ENCODE data around the gene MESP2. TPM values are rescaled to one million over a fixed set of nuclear protein-coding genes. Genes with fewer than 3 reads are reported as not detected.
"Not testable (repeated sequence)": the region's sequence is repeated elsewhere in the genome, so short reads cannot be mapped to it uniquely, and the experiment has no call there.

The MESP2 gene
- polyA plus RNA-seq, 1 donor from 2014 or later: not detected

DNA sequence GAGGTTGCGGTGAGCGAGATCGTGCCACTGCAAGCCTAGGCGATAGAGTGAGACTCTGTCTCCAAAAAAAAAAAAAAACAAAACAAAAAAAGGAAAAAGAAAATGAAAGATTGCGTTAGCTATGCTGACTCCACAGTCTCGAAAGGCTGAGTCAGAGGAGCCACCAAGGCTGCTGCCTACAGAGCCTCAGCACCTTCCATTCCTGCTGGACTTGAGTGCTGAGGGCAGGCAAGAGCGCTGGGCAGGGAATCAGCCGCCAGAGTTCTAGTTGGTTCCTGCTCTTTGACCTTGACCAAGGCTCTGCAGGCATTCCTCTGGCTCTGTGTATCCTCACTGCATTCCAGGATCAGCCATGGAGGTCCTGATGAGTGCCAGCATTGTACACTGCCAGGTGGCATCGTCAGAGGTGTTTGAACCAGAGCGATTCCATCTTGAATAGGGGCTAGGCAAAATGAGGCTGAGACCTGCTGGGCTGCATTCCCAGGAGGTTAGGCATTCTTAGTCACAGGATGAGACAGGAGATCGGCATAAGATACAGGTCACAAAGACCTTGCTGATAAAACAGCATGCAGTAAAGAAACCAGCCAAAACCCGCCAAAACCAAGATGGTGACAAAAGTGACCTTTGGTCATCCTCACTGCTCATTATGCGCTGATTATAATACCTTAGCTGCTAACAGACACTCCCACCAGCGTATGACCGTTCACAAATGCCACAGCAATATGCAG, 5.9 kb downstream of the MESP2 start:
- H3K4me3 Mint-ChIP-seq: peak overlapping the region in 2 of 4 donors; percentile 47 to 73
- peaks cover 4% of the 10 kb centered on the region for H3K36me3 Mint-ChIP-seq
- H3K9me3 Mint-ChIP-seq: peaks cover 0 to 1% (median 0%) of the 10 kb centered on the region in 3 donors

DNA sequence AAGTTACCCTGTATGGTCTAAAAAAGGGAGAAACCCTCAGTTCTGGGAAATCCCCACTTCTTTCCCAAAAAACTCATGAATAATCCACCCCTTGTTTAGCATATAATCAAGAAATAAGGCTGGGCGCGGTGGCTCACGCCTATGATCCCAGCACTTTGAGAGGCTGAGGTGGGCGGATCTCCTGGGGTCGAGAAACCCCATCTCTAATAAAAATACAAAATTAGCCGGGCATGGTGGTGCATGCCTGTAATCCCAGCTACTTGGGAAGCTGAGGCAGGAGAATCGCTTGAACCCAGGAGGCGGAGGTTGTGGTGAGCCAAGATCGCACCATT, 6.5 kb downstream of the MESP2 start:
- not testable (repeated sequence) for H3K9me3 Mint-ChIP-seq, H3K36me3 Mint-ChIP-seq, H3K4me3 Mint-ChIP-seq, H3K27me3 Mint-ChIP-seq, H3K27ac Mint-ChIP-seq
- peaks cover 10 to 18% (median 13%) of the 10 kb centered on the region in 3 donors for H3K4me1 Mint-ChIP-seq

More for the DNA sequence above, 5.9 kb downstream of the MESP2 start:
- H3K4me1 Mint-ChIP-seq: peaks cover 10 to 18% (median 13%) of the 10 kb centered on the region in 3 donors
- peaks cover 5% of the 10 kb centered on the region for H3K27me3 Mint-ChIP-seq
- H3K27ac Mint-ChIP-seq: no peak overlapping the region

DNA sequence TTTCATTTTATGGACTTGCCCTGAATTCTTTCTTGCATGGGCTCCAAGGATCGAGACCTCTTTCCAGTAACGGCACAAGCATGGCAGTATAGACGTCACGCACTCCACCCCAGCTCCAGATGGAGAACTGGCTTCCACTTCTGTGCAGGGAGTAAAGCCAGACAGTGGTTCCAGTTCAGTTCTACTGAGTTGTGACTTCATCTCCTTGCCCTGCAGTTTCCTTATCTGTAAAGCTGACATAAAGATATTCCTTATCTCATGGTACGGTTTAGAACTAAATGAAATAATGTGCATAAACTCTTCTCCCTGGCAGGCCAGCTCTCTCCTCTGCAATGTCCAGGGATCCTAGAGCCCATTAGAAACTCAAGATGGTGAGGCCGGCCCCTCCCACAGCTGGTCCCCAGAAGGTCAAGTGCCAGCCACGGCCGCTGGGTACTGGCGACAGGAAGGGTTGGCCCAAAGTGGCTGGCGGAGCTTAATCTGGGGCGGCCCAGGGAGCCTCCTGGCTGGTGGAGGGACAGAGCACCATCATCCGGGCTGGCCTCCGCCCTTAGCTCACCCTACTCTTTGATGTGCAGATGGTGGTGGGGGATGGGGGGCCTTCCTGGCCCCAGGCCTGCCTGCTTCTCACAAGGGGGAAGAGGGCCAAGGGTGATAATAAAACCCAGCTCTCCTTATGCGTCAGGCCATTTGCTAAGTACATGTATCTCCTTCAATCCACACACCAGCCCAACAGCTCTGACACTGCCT, 7.2 kb downstream of the MESP2 start:
- peaks cover 4 to 10% (median 5%) of the 10 kb centered on the region in 3 donors for H3K9me3 Mint-ChIP-seq
- peak overlapping the region in 1 of 3 donors; percentile 47 for H3K27ac Mint-ChIP-seq

DNA sequence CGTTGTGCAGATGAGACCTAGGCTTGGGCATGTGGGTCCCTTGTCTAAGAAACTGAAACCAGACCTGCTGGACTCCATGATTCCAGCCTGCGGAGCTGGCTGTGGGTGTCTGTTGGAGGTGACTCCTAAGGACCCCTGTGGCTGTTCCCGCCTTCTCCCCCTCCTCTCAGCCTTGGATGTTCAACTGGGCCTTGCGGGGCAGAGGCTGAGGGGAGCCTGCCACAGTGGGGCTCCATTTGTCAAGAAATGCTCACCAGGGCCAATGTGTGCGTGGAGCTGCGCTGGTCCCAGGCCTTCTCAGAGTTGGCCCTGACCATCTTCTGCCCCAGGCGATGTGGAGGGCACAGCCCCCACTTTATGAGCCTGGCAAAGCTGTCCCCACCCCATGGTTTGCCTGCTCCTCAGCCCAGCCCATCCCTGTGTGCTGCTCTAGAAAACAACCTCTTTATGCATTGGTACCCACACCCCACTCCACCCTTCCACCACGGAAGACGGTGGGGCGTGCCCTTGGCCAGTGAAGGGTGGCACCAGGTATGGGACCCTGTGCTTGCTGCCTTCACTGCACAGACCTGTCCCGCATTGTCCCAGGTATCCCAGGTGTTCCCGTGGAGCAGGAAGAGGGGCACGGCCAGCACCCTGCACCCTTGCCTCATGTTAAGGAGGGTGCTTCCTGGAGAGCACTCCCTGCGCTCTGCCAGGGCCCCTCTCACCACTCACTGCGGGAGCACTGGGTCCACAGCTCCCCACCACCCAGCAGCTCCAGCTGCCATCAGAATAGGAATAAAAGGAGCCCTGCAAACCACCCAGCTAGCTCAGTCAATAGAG, 7.9 kb downstream of the MESP2 start:
- peaks cover 10 to 18% (median 13%) of the 10 kb centered on the region in 3 donors for H3K4me1 Mint-ChIP-seq
- peaks cover 5% of the 10 kb centered on the region for H3K27me3 Mint-ChIP-seq
- H3K36me3 Mint-ChIP-seq: peaks cover 4% of the 10 kb centered on the region
- peaks cover 4 to 11% (median 5%) of the 10 kb centered on the region in 3 donors for H3K9me3 Mint-ChIP-seq
- peak overlapping the region in 1 of 3 donors; percentile 31 for H3K27ac Mint-ChIP-seq
- peak overlapping the region in 2 of 4 donors; percentile 22 to 74 for H3K4me3 Mint-ChIP-seq

More for the DNA sequence above, 7.2 kb downstream of the MESP2 start:
- H3K4me1 Mint-ChIP-seq: peaks cover 10 to 18% (median 13%) of the 10 kb centered on the region in 3 donors
- peak overlapping the region in 1 of 4 donors; percentile 47 for H3K4me3 Mint-ChIP-seq
- H3K27me3 Mint-ChIP-seq: peaks cover 5% of the 10 kb centered on the region
- peaks cover 4% of the 10 kb centered on the region for H3K36me3 Mint-ChIP-seq

DNA sequence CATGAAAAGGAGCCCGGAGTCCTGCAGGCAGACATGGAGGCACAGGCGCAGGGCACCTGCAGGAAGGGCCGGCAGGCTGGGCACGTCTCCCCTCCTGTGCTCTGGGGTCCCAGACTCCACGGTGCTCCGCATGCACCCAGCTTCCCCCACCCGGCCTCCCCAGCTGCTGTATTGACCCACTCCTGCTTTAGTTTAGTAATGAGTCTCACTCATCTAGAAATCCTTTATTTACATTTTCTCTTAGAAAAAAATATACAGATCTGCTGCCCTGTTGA, 8.5 kb downstream of the MESP2 start:
- peak overlapping the region in 1 of 4 donors; percentile 74 for H3K4me3 Mint-ChIP-seq
- H3K9me3 Mint-ChIP-seq: peaks cover 4 to 11% (median 5%) of the 10 kb centered on the region in 3 donors
- H3K27me3 Mint-ChIP-seq: peaks cover 5% of the 10 kb centered on the region
- peaks cover 10 to 18% (median 13%) of the 10 kb centered on the region in 3 donors for H3K4me1 Mint-ChIP-seq
- peak overlapping the region in 1 of 3 donors; percentile 31 for H3K27ac Mint-ChIP-seq
- peaks cover 4% of the 10 kb centered on the region for H3K36me3 Mint-ChIP-seq

DNA sequence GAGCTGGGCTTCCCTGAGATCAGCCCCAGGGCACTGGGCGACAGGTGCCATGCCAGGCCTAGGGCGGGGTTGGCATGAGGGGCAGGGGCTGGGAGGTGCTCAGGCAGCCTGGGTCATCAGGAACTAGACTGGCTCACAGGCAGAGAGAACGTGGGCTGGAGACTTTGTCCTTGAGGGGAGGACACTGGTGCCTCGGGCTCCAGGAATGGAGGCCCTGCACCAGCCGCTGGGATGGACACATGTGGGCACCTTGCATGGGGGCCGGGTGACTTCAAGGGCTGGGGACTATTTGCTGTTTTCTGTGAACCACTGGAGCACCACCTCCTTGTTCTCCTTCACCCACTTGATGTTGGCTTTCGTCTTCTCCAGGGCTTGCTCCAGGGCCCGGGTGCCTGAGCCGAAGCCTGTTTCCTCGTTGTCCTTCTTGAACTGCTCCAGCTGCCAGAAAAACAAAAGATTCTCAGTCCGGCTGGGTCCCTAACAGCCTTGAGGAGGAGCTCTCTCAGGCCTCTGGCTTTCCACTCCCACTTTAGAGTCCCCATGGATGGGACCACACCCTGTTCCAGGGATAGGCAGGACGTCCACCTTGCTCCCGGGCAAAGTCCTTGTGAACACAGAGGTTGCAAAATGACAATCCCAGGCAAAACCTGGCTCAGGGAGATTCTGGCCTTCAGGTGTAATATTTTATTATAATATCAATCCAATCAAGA, 9.1 kb downstream of the MESP2 start:
- H3K36me3 Mint-ChIP-seq: peaks cover 4% of the 10 kb centered on the region
- H3K27ac Mint-ChIP-seq: no peak overlapping the region
- H3K4me1 Mint-ChIP-seq: peaks cover 10 to 18% (median 13%) of the 10 kb centered on the region in 3 donors
- peaks cover 6% of the 10 kb centered on the region for H3K27me3 Mint-ChIP-seq
- H3K4me3 Mint-ChIP-seq: no peak overlapping the region
- peaks cover 4 to 11% (median 5%) of the 10 kb centered on the region in 3 donors for H3K9me3 Mint-ChIP-seq

DNA sequence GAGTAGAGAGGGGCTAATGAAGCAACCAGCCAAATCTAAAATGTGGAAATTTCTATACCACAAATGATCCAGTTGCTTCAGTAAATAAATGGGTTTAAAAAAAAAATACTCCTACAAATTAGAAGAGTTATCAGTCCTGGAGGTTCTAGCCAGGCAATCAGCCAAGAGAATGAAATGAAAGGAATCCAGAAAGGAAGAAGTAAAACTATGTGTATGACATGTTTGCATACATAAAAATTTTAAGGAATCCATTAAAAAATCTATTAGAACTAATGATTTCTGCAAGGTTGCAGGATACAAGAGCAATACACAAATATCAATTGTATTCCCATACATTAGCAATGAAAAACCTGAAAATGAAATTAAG, 9.6 kb downstream of the MESP2 start:
- H3K4me1 Mint-ChIP-seq: peaks cover 6 to 15% (median 10%) of the 10 kb centered on the region in 3 donors
- peaks cover 6% of the 10 kb centered on the region for H3K27me3 Mint-ChIP-seq
- peaks cover 4 to 11% (median 5%) of the 10 kb centered on the region in 3 donors for H3K9me3 Mint-ChIP-seq
- no peak overlapping the region for H3K27ac Mint-ChIP-seq
- peaks cover 4% of the 10 kb centered on the region for H3K36me3 Mint-ChIP-seq
- H3K4me3 Mint-ChIP-seq: no peak overlapping the region

DNA sequence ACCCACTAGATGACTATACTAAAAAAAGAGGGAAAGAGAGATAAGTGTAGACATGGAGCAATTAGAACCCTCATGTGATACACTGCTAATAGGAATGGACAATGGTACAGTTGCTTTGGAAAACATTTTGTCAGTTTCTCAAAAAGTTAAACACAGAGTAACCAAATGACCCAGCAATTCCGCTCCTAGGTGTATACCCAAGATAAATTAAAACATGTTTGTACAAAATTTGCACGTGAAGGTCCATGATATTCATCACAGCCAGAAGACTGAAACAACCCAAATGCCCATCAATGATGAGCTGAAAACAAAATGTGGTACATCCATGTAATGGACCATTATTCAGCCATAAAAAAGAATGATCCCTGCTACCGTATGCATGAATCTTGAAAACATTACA, 11.8 kb downstream of the MESP2 start:
- Mint-ChIP-seq H3K27me3 (peaks cover 2% of the 10 kb centered on the region), H3K9me3 (peaks cover 4 to 11% (median 5%) of the 10 kb centered on the region in 3 donors), H3K27ac (no peak overlapping the region), H3K4me1 (peaks cover 0 to 3% (median 2%) of the 10 kb centered on the region in 3 donors), H3K36me3 (peaks cover 4% of the 10 kb centered on the region), H3K4me3 (no peak overlapping the region)

DNA sequence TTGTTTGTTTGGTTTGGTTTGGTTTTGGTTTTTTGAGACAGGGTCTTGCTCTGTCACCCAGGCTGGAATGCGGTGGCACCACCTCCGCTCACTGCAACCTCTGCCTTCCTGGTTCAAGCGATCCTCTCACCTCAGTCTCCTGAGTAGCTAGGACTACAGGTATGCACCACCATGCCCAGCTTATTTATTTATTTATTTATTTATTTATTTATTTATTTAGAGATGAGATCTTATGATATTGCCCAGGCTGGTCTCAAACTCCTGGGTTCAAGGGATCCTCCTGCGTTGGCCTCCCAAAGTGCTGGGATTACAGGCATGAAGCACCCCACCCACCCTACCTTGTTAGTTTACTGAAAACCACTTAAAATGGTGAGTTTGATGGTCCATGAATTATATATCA, 12.5 kb downstream of the MESP2 start:
- H3K4me1 Mint-ChIP-seq, H3K4me3 Mint-ChIP-seq, H3K36me3 Mint-ChIP-seq, H3K27ac Mint-ChIP-seq, H3K27me3 Mint-ChIP-seq: not testable (repeated sequence)
- peaks cover 4 to 11% (median 5%) of the 10 kb centered on the region in 3 donors for H3K9me3 Mint-ChIP-seq

DNA sequence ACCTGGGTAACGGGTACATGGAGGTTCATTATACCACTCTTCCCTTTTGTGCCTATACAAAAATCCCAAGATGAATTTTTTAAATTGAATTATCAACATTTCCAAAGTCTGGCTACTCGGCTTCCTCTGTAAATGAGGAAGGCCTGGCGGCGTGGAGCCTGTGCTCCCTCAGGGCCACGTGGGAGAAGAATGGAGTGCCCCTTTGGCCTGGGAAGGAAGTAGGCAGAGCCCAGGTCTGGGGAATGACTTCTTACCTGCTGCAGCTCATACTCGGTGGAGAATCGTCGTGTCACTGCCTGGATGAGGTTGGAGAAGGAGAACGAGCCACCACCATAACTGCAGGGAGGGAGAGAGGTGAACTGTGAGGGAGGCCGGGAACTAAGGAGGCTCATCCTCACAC, 14.1 kb downstream of the MESP2 start:
- H3K9me3 Mint-ChIP-seq: peaks cover 5 to 11% (median 6%) of the 10 kb centered on the region in 3 donors
- no peaks in the 10 kb centered on the region for H3K4me1 Mint-ChIP-seq
- H3K27me3 Mint-ChIP-seq: peaks cover 2% of the 10 kb centered on the region
- H3K4me3 Mint-ChIP-seq: no peak overlapping the region
- no peak overlapping the region for H3K27ac Mint-ChIP-seq
- H3K36me3 Mint-ChIP-seq: peaks cover 4% of the 10 kb centered on the region

DNA sequence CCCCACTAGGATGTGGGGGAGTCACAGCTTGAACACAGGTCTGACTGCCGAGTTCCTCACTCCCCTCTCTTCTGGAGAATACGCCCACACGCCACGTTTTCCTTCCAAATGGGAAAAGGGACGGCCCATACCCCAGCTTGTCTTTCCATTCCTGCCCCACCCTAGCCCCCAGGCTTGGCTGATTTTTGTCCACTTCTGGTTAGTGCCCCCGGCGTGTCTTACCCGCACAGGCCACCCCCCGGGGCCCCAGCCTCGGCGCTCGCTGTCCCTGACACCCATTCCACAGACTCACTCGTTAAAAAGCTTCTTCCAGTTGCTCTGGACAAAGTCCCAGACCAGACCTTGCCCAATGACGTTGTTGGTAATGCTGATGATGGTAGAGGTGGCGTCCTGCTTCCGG, 14.5 kb downstream of the MESP2 start:
- Mint-ChIP-seq H3K4me3 (no peak overlapping the region), H3K9me3 (peaks cover 5 to 14% (median 6%) of the 10 kb centered on the region in 3 donors), H3K36me3 (peaks cover 3% of the 10 kb centered on the region), H3K27me3 (peaks cover 2% of the 10 kb centered on the region), H3K4me1 (no peaks in the 10 kb centered on the region), H3K27ac (no peak overlapping the region)

DNA sequence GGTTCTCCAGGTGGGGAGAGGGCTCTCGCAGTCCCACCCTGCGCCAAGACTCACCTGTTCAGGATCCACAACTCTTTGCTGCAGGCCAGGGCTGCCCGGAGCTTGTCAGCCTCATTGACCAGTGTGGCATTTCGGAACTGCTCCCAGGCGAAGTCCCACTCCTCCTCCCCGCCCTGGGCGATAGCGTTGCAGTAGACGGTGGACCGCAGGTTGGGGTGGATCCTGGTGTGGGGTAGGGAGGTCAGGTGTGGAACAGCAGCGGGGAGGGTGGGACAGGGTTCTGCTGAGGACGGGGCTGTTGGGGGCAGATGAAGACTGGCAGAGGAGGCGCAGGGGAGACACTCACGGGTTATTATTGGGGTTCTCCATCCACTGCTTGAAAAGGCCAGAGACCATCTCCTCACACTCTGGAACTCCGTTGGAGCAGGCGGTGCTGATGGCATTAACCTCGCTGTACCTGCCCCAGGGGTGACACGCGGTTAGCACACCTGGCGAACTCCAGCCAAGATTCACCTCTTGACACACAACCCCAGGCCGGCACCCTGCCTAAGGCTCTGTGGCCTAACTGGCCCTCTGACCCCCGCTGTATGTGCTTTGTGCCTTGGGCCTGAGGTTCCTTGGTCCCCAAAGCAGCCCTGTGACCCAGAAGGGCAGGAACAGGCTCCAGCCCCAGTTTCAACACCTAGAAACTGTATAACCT, 16.1 kb downstream of the MESP2 start:
- H3K27me3 Mint-ChIP-seq: peaks cover 2% of the 10 kb centered on the region
- H3K27ac Mint-ChIP-seq: no peak overlapping the region
- no peaks in the 10 kb centered on the region for H3K4me1 Mint-ChIP-seq
- H3K4me3 Mint-ChIP-seq: no peak overlapping the region
- no peaks in the 10 kb centered on the region for H3K36me3 Mint-ChIP-seq
- peaks cover 6 to 22% (median 6%) of the 10 kb centered on the region in 3 donors for H3K9me3 Mint-ChIP-seq

DNA sequence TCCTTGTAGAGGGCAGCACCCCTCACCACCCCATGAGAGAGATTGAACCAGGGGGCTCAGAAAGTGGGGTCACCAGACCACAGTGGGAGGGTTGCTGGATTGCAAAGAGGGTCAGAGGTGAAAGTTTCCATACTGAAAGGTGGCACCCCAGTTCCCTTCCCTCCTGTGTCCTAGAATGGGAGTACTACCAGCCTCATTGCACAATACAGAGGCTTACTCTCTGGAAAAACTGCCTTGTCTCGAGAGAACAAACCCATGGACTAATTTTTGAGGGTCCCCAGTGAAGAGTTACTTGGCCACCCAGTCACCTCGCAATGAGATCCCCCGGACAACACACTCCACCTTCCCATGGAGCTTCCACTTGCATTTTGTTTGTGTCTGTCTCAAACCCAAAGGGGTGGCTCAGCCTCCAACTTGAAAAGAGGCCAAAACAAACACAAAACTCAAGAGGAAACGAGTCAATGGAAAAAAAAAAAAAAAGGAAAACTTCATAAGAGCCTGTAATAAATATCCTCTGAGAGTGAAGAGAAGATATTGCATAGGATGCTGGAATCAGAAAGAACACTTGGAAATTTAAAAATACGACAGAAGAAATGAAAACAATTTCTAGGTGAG, 18.6 kb downstream of the MESP2 start:
- H3K4me1 Mint-ChIP-seq: peaks cover 0 to 4% (median 0%) of the 10 kb centered on the region in 3 donors
- H3K27ac Mint-ChIP-seq: no peak overlapping the region
- peaks cover 2 to 11% (median 2%) of the 10 kb centered on the region in 3 donors for H3K9me3 Mint-ChIP-seq
- H3K36me3 Mint-ChIP-seq: no peaks in the 10 kb centered on the region
- peaks cover 2% of the 10 kb centered on the region for H3K27me3 Mint-ChIP-seq
- H3K4me3 Mint-ChIP-seq: no peak overlapping the region

DNA sequence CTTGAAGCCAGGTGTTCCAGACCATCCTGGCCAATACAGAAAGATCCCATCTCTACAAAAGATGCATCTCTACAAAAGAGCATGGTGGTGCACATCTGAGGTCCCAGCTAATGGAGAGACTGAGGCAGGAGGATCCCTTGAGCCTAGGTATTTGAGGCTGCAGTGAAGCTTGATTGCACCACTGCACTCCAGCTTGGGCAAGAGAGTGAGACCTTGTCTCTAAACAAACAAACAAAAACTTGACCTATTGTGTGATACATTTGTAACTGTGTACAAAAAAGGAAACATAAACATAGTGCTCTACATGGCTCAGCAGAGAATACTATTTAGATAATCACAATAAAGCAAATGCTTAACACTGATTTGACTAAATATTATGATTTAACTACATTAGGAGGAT, 19.9 kb downstream of the MESP2 start:
- Mint-ChIP-seq H3K4me3 (no peak overlapping the region), H3K36me3 (peaks cover 1% of the 10 kb centered on the region)

More for the DNA sequence above, 19.9 kb downstream of the MESP2 start:
- no peaks in the 10 kb centered on the region for H3K27me3 Mint-ChIP-seq
- peaks cover 2 to 11% (median 2%) of the 10 kb centered on the region in 3 donors for H3K9me3 Mint-ChIP-seq
- H3K4me1 Mint-ChIP-seq: peaks cover 0 to 6% (median 0%) of the 10 kb centered on the region in 3 donors
- H3K27ac Mint-ChIP-seq: no peak overlapping the region

Measured in IgD-negative memory B cell (primary cell).